ENCODE results near the gene NLGN1. TPM values are rescaled to one million over a fixed set of nuclear protein-coding genes. Genes with fewer than 3 reads are reported as not detected.

Gene NLGN1
- total RNA-seq, 1 experiment from 2014 or later = not detected

GRCh38 chr3:174132421-174133042 is 735.0 kb downstream of the NLGN1 start:
- no TSS peak for BruUV-seq (replicated peaks)
- H3K27ac ChIP-seq (ENCODE audit: low read depth, low read length) = no peak overlapping the region
- no peak for TF ChIP-seq MAX (IDR thresholded peaks at IDR 0.05)
- no peak for TF ChIP-seq YY1 (IDR thresholded peaks at IDR 0.05; ENCODE audit: extremely low read depth, insufficient replicate concordance, low read depth, low read length)
- no peak for TF ChIP-seq SRF (IDR thresholded peaks at IDR 0.05; ENCODE audit: low read depth)
- no peak for TF ChIP-seq JUND (IDR thresholded peaks at IDR 0.05)
- no peak for TF ChIP-seq ZFX (IDR thresholded peaks at IDR 0.05)
- TF ChIP-seq ELF1 (IDR thresholded peaks at IDR 0.05; ENCODE audit: borderline replicate concordance, low read depth) = no peak
- no peak for TF ChIP-seq ZBTB33 (IDR thresholded peaks at IDR 0.05; ENCODE audit: extremely low read depth, insufficient replicate concordance, low read length)
- no peak for TF ChIP-seq CBX3 (IDR thresholded peaks at IDR 0.05; ENCODE audit: low read depth)
- no peak for TF ChIP-seq FOSL1 (IDR thresholded peaks at IDR 0.05; ENCODE audit: low read depth)
- no peak for TF ChIP-seq SIN3A (IDR thresholded peaks at IDR 0.05; ENCODE audit: low read depth)
- no peak for TF ChIP-seq CTCF (IDR thresholded peaks at IDR 0.05 in 2 of 3, conservative IDR thresholded peaks at IDR 0.05 in 1 of 3; ENCODE audit: borderline replicate concordance in 1 of 3, insufficient read depth in 1 of 3, low read depth in 2 of 3, low read length in 2 of 3)
- no peak for TF ChIP-seq POLR2A (IDR thresholded peaks at IDR 0.05; ENCODE audit: borderline replicate concordance, extremely low read depth, insufficient read depth, insufficient read length)
- no peak for TF ChIP-seq ATF3 (IDR thresholded peaks at IDR 0.05)
- no peak for TF ChIP-seq REST (IDR thresholded peaks at IDR 0.05; ENCODE audit: low read depth)
- no peak for TF ChIP-seq RAD21 (IDR thresholded peaks at IDR 0.05; ENCODE audit: low read depth)
- no peak for TF ChIP-seq TCF7L2 (IDR thresholded peaks at IDR 0.05; ENCODE audit: borderline replicate concordance, extremely low read depth, insufficient read depth, insufficient read length)
- no peak for TF ChIP-seq EZH2 (IDR thresholded peaks at IDR 0.05)
- TF ChIP-seq ZNF274 (IDR thresholded peaks at IDR 0.05; ENCODE audit: low read depth, low read length) = no peak
- TF ChIP-seq POLR2AphosphoS5 (IDR thresholded peaks at IDR 0.05; ENCODE audit: low read depth, low read length) = no peak
- TF ChIP-seq EGR1 (IDR thresholded peaks at IDR 0.05; ENCODE audit: low read depth) = no peak
- H4K20me1 ChIP-seq (ENCODE audit: insufficient read depth) = no peaks in the 10 kb centered on the region
- no peaks in the 10 kb centered on the region for H3K9me2 ChIP-seq (ENCODE audit: insufficient read depth)
- ChIA-PET POLR2A (no interaction called here), CTCF (no interaction called here), RAD21 (ENCODE audit: low non-redundant PET in 1 of 2, low total read pairs in 2 of 2, uncharacterized antibody in 2 of 2, unreplicated experiment in 2 of 2) (no interaction called here)
- H3K4me1 ChIP-seq (ENCODE audit: control insufficient read depth in 1 of 2, insufficient read depth in 2 of 2, low read length in 2 of 2) = peaks cover 1 to 2% of the 10 kb centered on the region in 2 experiments; a peak in 2 of 4 replicates
- no peak overlapping the region for H2AFZ ChIP-seq (ENCODE audit: low read depth, low read length, poor library complexity, severe bottlenecking)
- H3K4me3 ChIP-seq (replicated peaks in 1 of 2; ENCODE audit: low read depth in 1 of 2, low read length in 2 of 2) = no peak overlapping the region
- no peaks in the 10 kb centered on the region for H3K9me3 ChIP-seq (ENCODE audit: control insufficient read depth in 1 of 2, insufficient read depth in 1 of 2, low read depth in 1 of 2, low read length in 2 of 2)
- ATAC-seq = no peak
- intact Hi-C loops (cut with micrococcal nuclease) = no loop called here
- DNase-seq (ENCODE audit: low read depth, low spot score) = no peak
- no peaks in the 10 kb centered on the region for H3K27me3 ChIP-seq (ENCODE audit: insufficient read depth, low read length)
- no peaks in the 10 kb centered on the region for H3K36me3 ChIP-seq (ENCODE audit: control insufficient read depth in 1 of 2, insufficient read depth in 2 of 2, low read length in 2 of 2)
- H3K9ac ChIP-seq (ENCODE audit: low read length) = no peak overlapping the region
- no peaks in the 10 kb centered on the region for H3K79me2 ChIP-seq (ENCODE audit: insufficient read depth, low read length)
- no peak overlapping the region for H3K4me2 ChIP-seq (ENCODE audit: low read length)
